K562 (cell line): ENCODE data around the gene HCN3. TPM values are rescaled to one million over a fixed set of nuclear protein-coding genes. Genes with fewer than 3 reads are reported as not detected.

ENCODE experiments used
- BRD4 ChIP-seq: fragments of 200-600 bp; sonication (generic); IDR thresholded peaks from 2 replicates; pipeline ENCODE4 v1.6.1; 2017; ENCODE audit warnings: inconsistent platforms
- FOSL1 ChIP-seq: fragments of 200-800 bp; sonication (Bioruptor generic); conservative IDR thresholded peaks from 2 replicates; pipeline ENCODE4 v1.6.1; 2016; ENCODE audit warnings: missing genetic modification characterization, missing compliant biosample characterization
- MEIS2 ChIP-seq: fragments of 450-650 bp; IDR thresholded peaks from 2 replicates; pipeline ENCODE4 v1.6.1; 2014; ENCODE audit warnings: mild to moderate bottlenecking; ENCODE audit not compliant: partially characterized antibody
- NR2C1 ChIP-seq, 2 experiments: fragments of 450-650 bp; IDR thresholded peaks; 2 replicates each; pipeline ENCODE4 v1.6.1; 2017; ENCODE audit warnings: mild to moderate bottlenecking in 2 of 2, antibody characterized with exemption in 1 of 2, inconsistent platforms in 1 of 2, missing compliant biosample characterization in 1 of 2, missing genetic modification characterization in 1 of 2
- PBX2 ChIP-seq, 2 experiments: IDR thresholded peaks in 1 of 2; conservative IDR thresholded peaks in 1 of 2; 2 replicates each; pipeline ENCODE4 v1.6.1; 2016; ENCODE audit warnings: low read depth in 2 of 2, mild to moderate bottlenecking in 1 of 2, missing compliant biosample characterization in 1 of 2, missing genetic modification characterization in 1 of 2, moderate library complexity in 1 of 2
- SMARCC2 ChIP-seq: fragments of 450-650 bp; IDR thresholded peaks from 2 replicates; pipeline ENCODE4 v1.6.1; 2017; ENCODE audit warnings: antibody characterized with exemption, moderate library complexity, mild to moderate bottlenecking, low read depth
- SP2 ChIP-seq: IDR thresholded peaks from 2 replicates; pipeline ENCODE4 v1.6.1; 2011; ENCODE audit warnings: mild to moderate bottlenecking, low read depth, low read length, moderate library complexity; ENCODE audit not compliant: poor library complexity, severe bottlenecking; ENCODE audit errors: extremely low read depth
- SREBF2 ChIP-seq: sonication (generic); formaldehyde crosslinking; IDR thresholded peaks from 2 replicates; pipeline ENCODE4 v1.4.0; 2020; ENCODE audit warnings: mild to moderate bottlenecking, missing genetic modification reagents
- ZNF253 ChIP-seq: fragments of 250-450 bp; sonication (Bioruptor Pico); conservative IDR thresholded peaks from 2 replicates; pipeline ENCODE4 v1.6.1; 2021; ENCODE audit warnings: mild to moderate bottlenecking
- ZNF280A ChIP-seq: fragments of 450-650 bp; IDR thresholded peaks from 2 replicates; pipeline ENCODE4 v1.6.1; 2018; ENCODE audit warnings: mild to moderate bottlenecking, low read depth; ENCODE audit not compliant: partially characterized antibody
- ZNF436 ChIP-seq: fragments of 250-450, 450-650 bp; sonication (Bioruptor Pico); formaldehyde crosslinking; IDR thresholded peaks from 2 replicates; pipeline ENCODE4 v1.7.0; 2020; ENCODE audit warnings: mild to moderate bottlenecking
- polyA plus RNA-seq, 8 experiments: library from polyadenylated mRNA; depleted of rRNA in 4 of 8; stranded (reverse) in 5 of 8; unstranded in 3 of 8; fragments of >200 nt; fragmentation: Nextera tagmentation in 2 of 8; fragmentation: Illumina TruSeq in 1 of 8; extraction: Ambion mirVana in 2 of 8; extraction: Trizol in 1 of 8; gene quantifications; 2 replicates each; pipeline versions ENCODE4 v1.2.1 to v1.2.3, GENCODE V29; 2011 to 2014; ENCODE audit warnings: inconsistent platforms in 1 of 8, missing spikeins in 1 of 8
- total RNA-seq, 7 experiments: library from RNA; depleted of rRNA in 6 of 7; stranded (reverse); fragments of >200 nt in 6 of 7; fragmentation: Illumina TruSeq in 2 of 7; extraction: Trizol in 2 of 7; gene quantifications; 2 replicates each; pipeline versions ENCODE4 v1.2.1 to v1.2.3, GENCODE V29; 2011 to 2021; ENCODE audit warnings: low replicate concordance in 1 of 7
- TF ChIP-seq, protein P1 (sequence below): fragments of 450-650 bp; IDR thresholded peaks from 2 replicates; pipeline ENCODE4 v1.6.1; 2016

HCN3 gene
- total and polyA plus RNA-seq, 9 of the 15 experiments (the other 6 are each of a cell fraction or from before 2014, with no cell fraction given) = 0.91 to 9.7 (median 3.9) TPM

- no peak for TF ChIP-seq SMARCC2
- TF ChIP-seq NR2C1 (IDR thresholded peaks at IDR 0.05) = no peak
- TF ChIP-seq NR2C1 (tag; IDR thresholded peaks at IDR 0.05) = no peak
- no peak for TF ChIP-seq FOSL1
- TF ChIP-seq MEIS2 = no peak
- TF ChIP-seq SREBF2 (CRISPR knock-in tag) = peak; percentile 97; the same call in 1 of the 2 replicates
- no peak for TF ChIP-seq ZNF436 (CRISPR knock-in tag)
- TF ChIP-seq SP2 = no peak
- no peak for TF ChIP-seq ZNF280A
- TF ChIP-seq ZNF253 = no peak
- no peak for TF ChIP-seq BRD4
- TF ChIP-seq, protein P1, sequence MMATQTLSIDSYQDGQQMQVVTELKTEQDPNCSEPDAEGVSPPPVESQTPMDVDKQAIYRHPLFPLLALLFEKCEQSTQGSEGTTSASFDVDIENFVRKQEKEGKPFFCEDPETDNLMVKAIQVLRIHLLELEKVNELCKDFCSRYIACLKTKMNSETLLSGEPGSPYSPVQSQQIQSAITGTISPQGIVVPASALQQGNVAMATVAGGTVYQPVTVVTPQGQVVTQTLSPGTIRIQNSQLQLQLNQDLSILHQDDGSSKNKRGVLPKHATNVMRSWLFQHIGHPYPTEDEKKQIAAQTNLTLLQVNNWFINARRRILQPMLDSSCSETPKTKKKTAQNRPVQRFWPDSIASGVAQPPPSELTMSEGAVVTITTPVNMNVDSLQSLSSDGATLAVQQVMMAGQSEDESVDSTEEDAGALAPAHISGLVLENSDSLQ = no peak
- no peak for TF ChIP-seq PBX2 (CRISPR knock-in tag; IDR thresholded peaks at IDR 0.05; ENCODE audit: low read depth)
- no peak for TF ChIP-seq PBX2 (tag; conservative IDR thresholded peaks at IDR 0.05; ENCODE audit: low read depth)
Observed at GRCh38 chr1:155324717-155325602, 47.7 kb downstream of the HCN3 start (continued).
